HG02943 (cell line): ENCODE data around the gene TRPM2.

ENCODE experiments used
- ATAC-seq: cut with Tn5 transposase; IDR thresholded peaks from one replicate; pipeline ENCODE4 v1.9.1; 2021; ENCODE audit warnings: mild to moderate bottlenecking, low read depth, moderate library complexity; ENCODE audit not compliant: unreplicated experiment

Gene TRPM2

GRCh38 chr21:44321846-44322450, 31.5 kb upstream of the TRPM2 start:
- no peak for ATAC-seq

GRCh38 chr21:44322621-44323325, 30.6 kb upstream of the TRPM2 start:
- ATAC-seq, result no peak

GRCh38 chr21:44323591-44323990, 29.8 kb upstream of the TRPM2 start:
- no peak for ATAC-seq

GRCh38 chr21:44324106-44324853, 29.1 kb upstream of the TRPM2 start:
- ATAC-seq, result no peak

- no peak for ATAC-seq
These were observed 28.6 kb upstream of the TRPM2 start for GRCh38 chr21:44324854-44325107.

GRCh38 chr21:44325386-44326271, 27.8 kb upstream of the TRPM2 start:
- ATAC-seq, result no peak

- ATAC-seq, result no peak
These were observed 27.2 kb upstream of the TRPM2 start for GRCh38 chr21:44326272-44326647.

- ATAC-seq, result no peak
These were observed 26.5 kb upstream of the TRPM2 start for GRCh38 chr21:44326716-44327602.

- ATAC-seq, result no peak
These were observed 25.8 kb upstream of the TRPM2 start for GRCh38 chr21:44327603-44327974.

- no peak for ATAC-seq
These were observed 25.1 kb upstream of the TRPM2 start for GRCh38 chr21:44328242-44328895.

GRCh38 chr21:44329086-44329889, 24.1 kb upstream of the TRPM2 start:
- ATAC-seq, result no peak

- no peak for ATAC-seq
These were observed 23.3 kb upstream of the TRPM2 start for GRCh38 chr21:44329971-44330681.

GRCh38 chr21:44330698-44331097, 22.7 kb upstream of the TRPM2 start:
- no peak for ATAC-seq

GRCh38 chr21:44331209-44331608, 22.2 kb upstream of the TRPM2 start:
- ATAC-seq, result no peak

GRCh38 chr21:44331650-44332307, 21.6 kb upstream of the TRPM2 start:
- no peak for ATAC-seq

- ATAC-seq, result no peak
These were observed 21.0 kb upstream of the TRPM2 start for GRCh38 chr21:44332383-44332782.

- ATAC-seq, result no peak
These were observed 20.5 kb upstream of the TRPM2 start for GRCh38 chr21:44332965-44333364.
